ENCODE results near the gene TPM2. TPM values are rescaled to one million over a fixed set of nuclear protein-coding genes. Genes with fewer than 3 reads are reported as not detected.

The TPM2 gene
- polyA plus RNA-seq, 1 of the 3 experiments (the other 2 are of a cell fraction), result 620 TPM

- 92% methylated on average over 3 of the region's 3 CpGs for WGBS (ENCODE audit: low lambda C conversion rate)
- H3K9ac ChIP-seq, result no peak overlapping the region
- no peaks in the 10 kb centered on the region for H4K20me1 ChIP-seq (ENCODE audit: insufficient read depth)
- peaks cover 3 to 6% of the 10 kb centered on the region in 2 experiments; a peak in 1 of 4 replicates for H3K4me1 ChIP-seq (ENCODE audit: control insufficient read depth in 1 of 2, insufficient read depth in 2 of 2, low read depth in 1 of 2, low read length in 1 of 2)
- no peak overlapping the region for H2AFZ ChIP-seq (ENCODE audit: low read depth)
- TF ChIP-seq CTCF (IDR thresholded peaks at IDR 0.05) (no peak), FOXJ3 (CRISPR knock-in tag; IDR thresholded peaks at IDR 0.05) (no peak), REST (IDR thresholded peaks at IDR 0.05; ENCODE audit: low read depth, low read length) (no peak), RXRA (IDR thresholded peaks at IDR 0.05; ENCODE audit: borderline replicate concordance, low read depth) (no peak), USF2 (IDR thresholded peaks at IDR 0.05; ENCODE audit: borderline replicate concordance, low read depth, low read length) (no peak), USF1 (IDR thresholded peaks at IDR 0.05; ENCODE audit: borderline replicate concordance, low read depth) (no peak), TEAD4 (IDR thresholded peaks at IDR 0.05; ENCODE audit: borderline replicate concordance, insufficient read depth) (no peak), ZBTB33 (IDR thresholded peaks at IDR 0.05; ENCODE audit: borderline replicate concordance, low read depth) (no peak), JUND (IDR thresholded peaks at IDR 0.05) (no peak), FOXM1 (IDR thresholded peaks at IDR 0.05; ENCODE audit: low read depth) (no peak)
- no peaks in the 10 kb centered on the region for H3K9me2 ChIP-seq
- H3K79me2 ChIP-seq (ENCODE audit: insufficient read depth), result no peaks in the 10 kb centered on the region
- no peak overlapping the region for H3K4me2 ChIP-seq
- peaks cover 65% of the 10 kb centered on the region for H3F3A ChIP-seq (replicated peaks; ENCODE audit: insufficient read depth)
- H3K4me3 ChIP-seq (ENCODE audit: low read depth in 2 of 2, low read length in 1 of 2), result no peak overlapping the region
- no peaks in the 10 kb centered on the region for H3K27me3 ChIP-seq (ENCODE audit: insufficient read depth)
- H3K9me3 ChIP-seq, result no peaks in the 10 kb centered on the region
- ChIA-PET CTCF (interaction anchor here (0.9 to 8.3 kb wide), 30 partner anchors 8 to 1032 kb away, joined by 3 to 183 read pairs (median 9); partner anchors contain the start of genes ARHGEF39, CCDC107, CREB3 and GBA2), POLR2A (interaction anchor here (1.0 to 1.2 kb wide), 2 partner anchors 17 to 36 kb away, joined by 3 to 4 read pairs; partner anchors contain the start of genes CREB3 and TLN1)
- DNase-seq, result no peak
- peaks cover 28 to 49% of the 10 kb centered on the region in 2 experiments for H3K36me3 ChIP-seq (replicated peaks in 1 of 2; ENCODE audit: control insufficient read depth in 1 of 2, insufficient read depth in 2 of 2, low read length in 1 of 2)
- H3K27ac ChIP-seq (ENCODE audit: low read depth in 2 of 2, low read length in 1 of 2), result peak overlapping the region in 1 of 2 experiments; percentile 77; a peak in 2 of 4 replicates
These were observed 6.2 kb upstream of the TPM2 start for GRCh38 chr9:35695943-35696401.

Data from SK-N-SH (cell line).